CD4-positive, CD25-positive, alpha-beta regulatory T cell (primary cell): Measurements from ENCODE around the gene VCPKMT. TPM values are rescaled to one million over a fixed set of nuclear protein-coding genes. Genes with fewer than 3 reads are reported as not detected.
"Not testable (repeated sequence)": the region's sequence is repeated elsewhere in the genome, so short reads cannot be mapped to it uniquely, and the experiment has no call there.

Experiments used
- ATAC-seq, 2 donors: fragments of 150-1000 bp; cut with Tn5 transposase; one replicate each; pipeline ENCODE4 v1.10.0; 2021; ENCODE audit warnings: low read depth in 2 of 2, moderate number of reproducible peaks in 2 of 2, moderate library complexity in 1 of 2
- DNase-seq, 3 donors: peaks; one replicate each; pipeline versions ENCODE4 v3.0.0 to v3.0.0-alpha.2; 2012 to 2022; ENCODE audit warnings: mixed read lengths in 1 of 3
- H3K27ac ChIP-seq: one replicate; pipeline ENCODE4 v1.7.0; 2013; ENCODE audit warnings: mild to moderate bottlenecking, low read length; ENCODE audit not compliant: insufficient read depth, poor library complexity, severe bottlenecking
- H3K27me3 ChIP-seq: one replicate; pipeline ENCODE4 v1.7.0; 2013; ENCODE audit warnings: low read length; ENCODE audit not compliant: control insufficient read depth, insufficient read depth
- H3K36me3 ChIP-seq: one replicate; pipeline ENCODE4 v1.7.0; 2013; ENCODE audit warnings: mild to moderate bottlenecking, low read length, moderate library complexity; ENCODE audit not compliant: control insufficient read depth, insufficient read depth
- H3K4me1 ChIP-seq: 2 replicates; pipeline ENCODE4 v1.7.0; 2013; ENCODE audit warnings: mild to moderate bottlenecking, low read length; ENCODE audit not compliant: insufficient read depth, control insufficient read depth, poor library complexity, severe bottlenecking
- H3K4me3 ChIP-seq: one replicate; pipeline ENCODE4 v1.7.0; 2013; ENCODE audit warnings: low read depth, mild to moderate bottlenecking, low read length, moderate library complexity
- H3K9me3 ChIP-seq, 2 experiments: 1 replicate in 1 of 2; 2 replicates in 1 of 2; pipeline ENCODE4 v1.7.0; 2013; ENCODE audit warnings: low read length in 2 of 2, mild to moderate bottlenecking in 1 of 2, moderate library complexity in 1 of 2; ENCODE audit not compliant: control insufficient read depth in 2 of 2
- H3K27ac Mint-ChIP-seq, 3 donors: one replicate each; pipeline ENCODE4 v1.8.0; 2020 to 2022; ENCODE audit warnings: mild to moderate bottlenecking in 3 of 3, mixed read lengths in 3 of 3, moderate library complexity in 2 of 3
- H3K27me3 Mint-ChIP-seq: one replicate; pipeline ENCODE4 v1.8.0; 2022; ENCODE audit warnings: mild to moderate bottlenecking, mixed read lengths
- H3K36me3 Mint-ChIP-seq: one replicate; pipeline ENCODE4 v1.8.0; 2020; ENCODE audit warnings: mixed read lengths
- H3K4me1 Mint-ChIP-seq, 4 donors: one replicate each; pipeline ENCODE4 v1.8.0; 2020 to 2022; ENCODE audit warnings: mixed read lengths in 4 of 4, mild to moderate bottlenecking in 1 of 4
- H3K4me3 Mint-ChIP-seq, 4 donors: one replicate each; pipeline ENCODE4 v1.8.0; 2020 to 2022; ENCODE audit warnings: mild to moderate bottlenecking in 4 of 4, mixed read lengths in 4 of 4, moderate library complexity in 3 of 4
- H3K9me3 Mint-ChIP-seq, 7 donors: one replicate each; pipeline ENCODE4 v1.8.0; 2020 to 2022; ENCODE audit warnings: mixed read lengths in 7 of 7, mild to moderate bottlenecking in 3 of 7, moderate library complexity in 2 of 7
- polyA plus RNA-seq, 4 donors: library from polyadenylated mRNA; unstranded; fragments of 300-500 nt; fragmentation: Illumina TruSeq; gene quantifications; one replicate each; pipeline ENCODE4 v1.2.3, GENCODE V29; 2021
- total RNA-seq: library from RNA; stranded (reverse); gene quantifications from one replicate; pipeline ENCODE4 v1.2.3, GENCODE V29; 2022

The VCPKMT gene
- total and polyA plus RNA-seq, 5 donors from 2014 or later, result 10.0 to 30.0 (median 12.5) TPM

GRCh38 chr14:50085570-50086320 is 30.6 kb downstream of the VCPKMT start:
- DNase-seq (peak in 2 of 3 donors; percentile 29 to 53), ATAC-seq (peak in 1 of 2 donors; percentile 2)
- Mint-ChIP-seq H3K4me1 (peaks cover 44 to 91% (median 64%) of the 10 kb centered on the region in 4 donors), H3K36me3 (peaks cover 3% of the 10 kb centered on the region), H3K9me3 (no peaks in the 10 kb centered on the region), H3K4me3 (peak overlapping the region; percentile 39 to 74 (median 42)), H3K27me3 (no peaks in the 10 kb centered on the region), H3K27ac (peak overlapping the region; percentile 92 to 96 (median 95))
- H3K9me3 ChIP-seq, result no peaks in the 10 kb centered on the region
- peaks cover 88% of the 10 kb centered on the region for H3K4me1 ChIP-seq
- H3K27me3 ChIP-seq, result no peaks in the 10 kb centered on the region
- H3K36me3 ChIP-seq, result no peaks in the 10 kb centered on the region
- peak overlapping the region; percentile 59 for H3K4me3 ChIP-seq
- H3K27ac ChIP-seq, result peak overlapping the region; percentile 98

DNA sequence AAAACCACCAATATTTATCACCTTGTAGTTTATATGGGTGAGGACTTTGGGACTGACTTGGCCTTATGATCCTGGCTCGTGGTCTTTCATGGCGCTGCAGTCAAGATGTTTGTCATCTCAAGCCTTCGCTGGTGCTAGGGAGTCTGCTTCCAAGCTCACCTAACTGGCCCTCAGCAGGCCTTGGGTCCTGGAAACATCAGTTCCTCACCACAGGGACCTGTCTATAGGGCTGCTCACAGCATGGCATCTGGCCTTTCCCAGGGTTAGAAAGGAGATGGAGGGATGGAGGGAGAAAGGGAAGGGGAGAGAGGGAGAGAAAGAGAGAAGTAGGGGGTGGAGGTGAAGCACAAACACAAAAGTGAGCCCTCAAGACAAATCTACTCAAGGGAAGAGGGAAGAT is 31.7 kb downstream of the VCPKMT start:
- peak overlapping the region; percentile 98 for H3K27ac ChIP-seq
- no peak overlapping the region for H3K4me3 ChIP-seq
- H3K4me1 ChIP-seq, result peaks cover 90% of the 10 kb centered on the region
- Mint-ChIP-seq H3K4me1 (peaks cover 42 to 86% (median 62%) of the 10 kb centered on the region in 4 donors), H3K4me3 (peak overlapping the region in 3 of 4 donors; percentile 49 to 63 (median 52)), H3K36me3 (no peaks in the 10 kb centered on the region), H3K27me3 (no peaks in the 10 kb centered on the region), H3K27ac (peak overlapping the region; percentile 92 to 96 (median 95)), H3K9me3 (no peaks in the 10 kb centered on the region)
- ATAC-seq (no peak), DNase-seq (no peak)
- H3K27me3 ChIP-seq, result no peaks in the 10 kb centered on the region
- H3K9me3 ChIP-seq, result no peaks in the 10 kb centered on the region
- H3K36me3 ChIP-seq, result no peaks in the 10 kb centered on the region

DNA sequence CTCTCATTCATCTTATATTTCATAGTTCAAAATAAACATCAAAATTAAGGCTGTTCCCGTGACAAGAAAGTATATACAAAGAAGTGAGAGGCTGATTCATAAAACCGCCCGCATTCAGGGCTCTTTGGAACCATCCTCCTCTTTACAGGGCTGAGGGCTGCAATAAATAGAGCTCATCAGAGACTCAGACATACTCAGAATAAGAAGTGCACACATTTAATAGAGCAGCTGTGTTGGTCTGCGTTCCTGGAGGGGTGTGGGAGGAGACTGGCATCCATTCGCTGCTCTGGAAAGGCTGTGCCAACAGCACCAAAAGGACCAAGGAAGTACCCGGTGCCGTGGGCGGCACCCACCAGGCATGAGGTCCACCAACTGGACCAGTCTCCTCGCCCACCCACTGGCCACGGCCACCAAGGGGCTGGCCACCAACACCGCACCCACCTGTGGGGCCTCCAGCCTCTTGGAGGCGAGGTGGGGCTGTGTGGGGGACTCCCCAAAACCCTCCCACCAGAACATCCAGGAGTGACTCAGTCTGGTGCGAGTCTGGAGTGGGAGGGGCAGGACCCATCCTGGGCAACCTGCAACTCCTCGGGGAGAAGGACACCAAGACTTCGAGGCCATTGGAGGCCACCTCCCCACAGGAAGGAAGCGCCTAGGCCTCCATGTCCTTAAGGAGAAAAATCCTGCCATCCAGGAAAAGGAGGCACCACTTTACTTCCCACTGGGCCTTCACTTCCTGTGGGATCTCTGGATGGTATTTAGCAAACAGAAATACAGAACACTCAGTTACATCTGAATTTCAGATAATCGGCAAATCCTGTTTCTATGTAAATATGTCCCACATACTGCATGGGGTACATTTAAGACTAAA is 32.7 kb downstream of the VCPKMT start:
- peak overlapping the region; percentile 92 to 96 (median 95) for H3K27ac Mint-ChIP-seq
- DNase-seq, result peak in 2 of 3 donors; percentile 29 to 49
- no peaks in the 10 kb centered on the region for H3K9me3 Mint-ChIP-seq
- Histone ChIP-seq H3K27ac (peak overlapping the region; percentile 98), H3K4me3 (peak overlapping the region; percentile 75), H3K4me1 (peaks cover 82% of the 10 kb centered on the region), H3K9me3 (no peaks in the 10 kb centered on the region), H3K27me3 (no peaks in the 10 kb centered on the region), H3K36me3 (no peaks in the 10 kb centered on the region)
- ATAC-seq, result peak; percentile 55 to 58
- H3K4me3 Mint-ChIP-seq, result peak overlapping the region; percentile 68 to 76 (median 68)
- H3K27me3 Mint-ChIP-seq, result no peaks in the 10 kb centered on the region
- H3K36me3 Mint-ChIP-seq, result no peaks in the 10 kb centered on the region
- peaks cover 42 to 82% (median 62%) of the 10 kb centered on the region in 4 donors for H3K4me1 Mint-ChIP-seq

DNA sequence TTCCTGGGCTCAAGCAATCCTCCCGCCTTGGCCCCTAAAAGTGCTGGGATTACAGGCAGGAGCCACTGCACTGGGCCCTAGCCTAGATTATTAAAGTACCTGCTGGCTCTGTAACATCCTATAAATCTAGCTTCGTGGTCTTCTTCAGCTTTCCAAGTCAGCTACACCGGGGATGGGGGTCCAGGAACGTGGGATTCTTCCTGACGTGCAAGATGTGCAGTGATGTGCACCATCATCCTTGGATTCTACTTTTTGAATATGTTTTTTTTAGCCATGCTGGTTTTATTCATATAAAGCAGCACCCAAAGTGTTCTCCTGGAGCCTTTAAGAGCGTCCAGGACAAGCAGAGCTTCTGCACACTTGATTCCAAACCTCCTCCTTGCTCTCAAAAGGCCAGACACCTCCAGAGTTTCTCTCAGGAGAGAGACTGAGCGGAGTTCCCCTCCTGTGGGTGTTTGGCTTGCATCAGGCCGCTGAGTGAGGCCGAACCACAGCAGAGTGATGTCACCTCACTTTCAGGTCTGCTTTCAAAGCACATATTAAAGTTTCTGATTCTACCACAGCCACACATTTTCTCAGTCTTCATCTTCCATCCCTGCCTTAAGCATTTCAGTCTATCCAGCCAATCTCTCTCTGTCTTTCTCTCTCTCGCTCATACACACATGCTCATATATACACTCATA is 33.4 kb downstream of the VCPKMT start:
- ATAC-seq (peak; percentile 79 to 84), DNase-seq (peak; percentile 77 to 90 (median 85))
- peak overlapping the region; percentile 92 to 96 (median 95) for H3K27ac Mint-ChIP-seq
- no peaks in the 10 kb centered on the region for H3K36me3 Mint-ChIP-seq
- H3K9me3 ChIP-seq, result no peaks in the 10 kb centered on the region
- peak overlapping the region; percentile 68 to 76 (median 68) for H3K4me3 Mint-ChIP-seq
- peak overlapping the region; percentile 98 for H3K27ac ChIP-seq
- peak overlapping the region; percentile 75 for H3K4me3 ChIP-seq
- no peaks in the 10 kb centered on the region for H3K36me3 ChIP-seq
- H3K9me3 Mint-ChIP-seq, result no peaks in the 10 kb centered on the region
- H3K4me1 Mint-ChIP-seq, result peaks cover 42 to 78% (median 59%) of the 10 kb centered on the region in 4 donors
- H3K27me3 Mint-ChIP-seq, result no peaks in the 10 kb centered on the region
- H3K4me1 ChIP-seq, result peaks cover 74% of the 10 kb centered on the region
- H3K27me3 ChIP-seq, result no peaks in the 10 kb centered on the region

DNA sequence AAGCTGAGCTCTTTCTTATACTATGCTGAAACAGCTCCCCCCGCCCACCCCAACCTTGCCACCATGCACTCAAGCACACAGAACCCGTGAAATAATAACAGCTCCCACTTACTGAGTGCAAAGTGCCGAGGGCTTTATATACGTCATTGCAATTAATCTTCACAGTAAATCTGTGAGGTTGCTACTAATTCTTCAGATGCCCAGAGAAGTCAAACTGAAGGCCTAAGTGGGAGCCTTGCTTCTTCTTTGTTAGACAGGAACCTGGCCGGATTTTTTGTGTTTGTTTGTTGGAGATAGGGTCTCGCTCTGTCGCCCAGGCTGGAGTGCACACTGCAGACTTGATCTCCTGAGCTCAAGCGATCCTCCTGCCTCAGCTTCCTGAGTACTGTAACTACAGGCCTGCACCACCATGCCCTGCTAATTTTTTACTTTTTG is 34.0 kb downstream of the VCPKMT start:
- Histone ChIP-seq H3K4me1 (peaks cover 68% of the 10 kb centered on the region), H3K36me3 (no peaks in the 10 kb centered on the region), H3K4me3 (peak overlapping the region; percentile 75), H3K27me3 (no peaks in the 10 kb centered on the region), H3K9me3 (no peaks in the 10 kb centered on the region), H3K27ac (peak overlapping the region; percentile 98)
- DNase-seq, result peak; percentile 57 to 79 (median 69)
- ATAC-seq, result peak; percentile 60 to 67
- Mint-ChIP-seq H3K4me3 (peak overlapping the region; percentile 68 to 78 (median 72)), H3K4me1 (peaks cover 40 to 75% (median 54%) of the 10 kb centered on the region in 4 donors), H3K27me3 (no peaks in the 10 kb centered on the region), H3K9me3 (no peaks in the 10 kb centered on the region), H3K36me3 (no peaks in the 10 kb centered on the region), H3K27ac (peak overlapping the region; percentile 92 to 96 (median 95))

DNA sequence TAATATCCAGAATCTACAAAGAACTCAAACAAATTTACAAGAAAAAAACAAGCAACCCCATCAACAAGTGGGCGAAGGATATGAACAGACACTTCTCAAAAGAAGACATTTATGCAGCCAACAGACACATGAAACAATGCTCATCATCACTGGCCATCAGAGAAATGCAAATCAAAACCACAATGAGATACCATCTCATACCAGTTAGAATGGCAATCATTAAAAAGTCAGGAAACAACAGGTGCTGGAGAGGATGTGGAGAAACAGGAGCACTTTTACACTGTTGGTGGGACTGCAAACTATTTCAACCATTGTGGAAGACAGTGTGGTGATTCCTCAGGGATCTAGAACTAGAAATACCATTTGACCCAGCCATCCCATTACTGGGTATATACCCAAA is 37.3 kb downstream of the VCPKMT start:
- H3K4me3 ChIP-seq, H3K9me3 ChIP-seq, H3K27ac Mint-ChIP-seq, H3K27me3 ChIP-seq, H3K27ac ChIP-seq, H3K9me3 Mint-ChIP-seq, H3K36me3 Mint-ChIP-seq, H3K4me3 Mint-ChIP-seq, DNase-seq, ATAC-seq, H3K36me3 ChIP-seq, H3K27me3 Mint-ChIP-seq: not testable (repeated sequence)
- H3K4me1 ChIP-seq, result peaks cover 36% of the 10 kb centered on the region
- peaks cover 16 to 61% (median 35%) of the 10 kb centered on the region in 4 donors for H3K4me1 Mint-ChIP-seq

GRCh38 chr14:50073663-50074062 is 42.7 kb downstream of the VCPKMT start:
- H3K27ac ChIP-seq, H3K36me3 Mint-ChIP-seq, H3K27me3 ChIP-seq, H3K27ac Mint-ChIP-seq, H3K9me3 Mint-ChIP-seq, H3K27me3 Mint-ChIP-seq, H3K36me3 ChIP-seq, H3K4me3 Mint-ChIP-seq, H3K4me3 ChIP-seq, H3K4me1 ChIP-seq, ATAC-seq, DNase-seq, H3K9me3 ChIP-seq: not testable (repeated sequence)
- peaks cover 0 to 29% (median 16%) of the 10 kb centered on the region in 4 donors for H3K4me1 Mint-ChIP-seq
